ENCODE results near the gene IGSF9B.

Gene IGSF9B

GRCh38 chr11:133985981-133986944 is 29.5 kb upstream of the IGSF9B start:
- H3K4me3 ChIP-seq (ENCODE audit: low read depth in 1 of 2, low read length in 2 of 2) = no peak overlapping the region

DNA sequence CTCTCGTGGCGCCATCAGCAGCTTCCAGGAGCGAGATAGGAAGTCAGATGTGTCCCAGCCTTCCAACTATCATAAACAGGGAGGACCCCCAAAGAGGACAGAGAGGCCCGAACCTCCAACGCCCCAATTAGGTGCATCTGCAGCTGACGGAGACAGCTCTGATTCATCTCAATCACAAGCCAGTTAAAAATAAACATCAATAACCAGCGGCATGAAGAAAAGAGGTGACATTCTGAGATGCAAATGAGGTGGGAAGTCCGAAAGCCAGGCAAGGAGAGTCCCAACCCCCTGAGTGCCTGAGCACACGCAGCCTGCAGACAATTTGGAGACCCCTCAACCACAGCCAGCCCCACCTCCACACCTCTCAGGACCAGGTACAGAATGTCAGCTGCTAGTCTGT is 28.1 kb upstream of the IGSF9B start:
- Histone ChIP-seq H3K27ac (ENCODE audit: low read depth, low read length) (no peak overlapping the region), H3K27me3 (ENCODE audit: control insufficient read depth in 1 of 2, insufficient read depth in 2 of 2, low read length in 2 of 2) (peaks cover 0 to 2% of the 10 kb centered on the region in 2 donors)

More at GRCh38 chr11:133985981-133986944, 29.5 kb upstream of the IGSF9B start:
- Histone ChIP-seq H3K27ac (ENCODE audit: low read depth, low read length) (no peak overlapping the region), H3K9ac (ENCODE audit: low read depth in 1 of 2, low read length in 2 of 2) (no peak overlapping the region), H3K9me3 (ENCODE audit: control insufficient read depth in 1 of 2, low read length in 2 of 2) (no peaks in the 10 kb centered on the region), H3K27me3 (ENCODE audit: control insufficient read depth in 1 of 2, insufficient read depth in 2 of 2, low read length in 2 of 2) (peaks cover 0 to 3% of the 10 kb centered on the region in 2 donors), H3K4me1 (ENCODE audit: control insufficient read depth in 1 of 2, insufficient read depth in 2 of 2, low read length in 2 of 2) (no peaks in the 10 kb centered on the region), H3K36me3 (ENCODE audit: control insufficient read depth in 1 of 2, insufficient read depth in 2 of 2, low read length in 2 of 2) (no peaks in the 10 kb centered on the region)

DNA sequence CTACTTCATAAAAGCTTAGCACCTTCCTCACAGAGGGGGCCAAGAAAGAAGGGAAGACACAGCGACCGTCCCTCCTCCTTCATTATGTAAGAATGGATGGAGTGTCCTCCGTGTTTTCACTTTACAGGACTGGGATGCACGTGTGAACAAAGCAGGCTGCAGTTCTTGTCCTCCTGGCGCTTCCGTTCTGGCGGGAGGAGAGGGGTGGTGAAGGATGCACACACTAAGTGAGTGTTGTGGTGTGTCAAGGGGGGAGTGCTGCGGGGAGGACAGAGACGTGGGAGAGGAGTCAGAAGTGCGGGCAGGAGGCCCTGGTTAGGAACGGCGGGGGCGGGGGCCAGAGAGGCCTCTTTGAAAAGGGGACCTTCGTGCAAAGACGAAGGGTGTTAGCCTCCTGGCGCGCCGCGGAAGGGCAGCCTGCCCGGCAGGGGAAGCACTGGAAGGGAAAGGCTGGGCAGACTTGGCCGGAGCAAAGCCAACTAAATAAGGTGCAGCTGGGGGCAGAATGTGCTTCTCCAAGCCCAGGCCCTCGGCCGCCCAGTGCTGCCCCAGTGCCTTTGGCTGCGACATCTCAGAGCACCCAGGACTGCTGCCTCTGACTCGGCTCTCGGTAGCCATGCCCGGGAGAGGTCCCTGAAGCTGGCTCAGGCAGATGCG is 27.0 kb upstream of the IGSF9B start:
- Histone ChIP-seq H3K36me3 (ENCODE audit: control insufficient read depth in 1 of 2, insufficient read depth in 2 of 2, low read length in 2 of 2) (no peaks in the 10 kb centered on the region), H3K27me3 (ENCODE audit: control insufficient read depth in 1 of 2, insufficient read depth in 2 of 2, low read length in 2 of 2) (no peaks in the 10 kb centered on the region), H3K4me1 (ENCODE audit: control insufficient read depth in 1 of 2, insufficient read depth in 2 of 2, low read length in 2 of 2) (no peaks in the 10 kb centered on the region), H3K27ac (ENCODE audit: low read depth, low read length) (no peak overlapping the region), H3K9me3 (ENCODE audit: control insufficient read depth in 1 of 2, low read length in 2 of 2) (no peaks in the 10 kb centered on the region), H3K4me3 (ENCODE audit: low read depth in 1 of 2, low read length in 2 of 2) (no peak overlapping the region), H3K9ac (ENCODE audit: low read depth in 1 of 2, low read length in 2 of 2) (no peak overlapping the region)

More for the DNA sequence above, 28.1 kb upstream of the IGSF9B start:
- H3K9me3 ChIP-seq (ENCODE audit: control insufficient read depth in 1 of 2, low read length in 2 of 2) = no peaks in the 10 kb centered on the region
- H3K36me3 ChIP-seq (ENCODE audit: control insufficient read depth in 1 of 2, insufficient read depth in 2 of 2, low read length in 2 of 2) = no peaks in the 10 kb centered on the region
- H3K4me1 ChIP-seq (ENCODE audit: control insufficient read depth in 1 of 2, insufficient read depth in 2 of 2, low read length in 2 of 2) = no peaks in the 10 kb centered on the region
- H3K4me3 ChIP-seq (ENCODE audit: low read depth in 1 of 2, low read length in 2 of 2) = no peak overlapping the region
- no peak overlapping the region for H3K9ac ChIP-seq (ENCODE audit: low read depth in 1 of 2, low read length in 2 of 2)

- H3K9ac ChIP-seq (ENCODE audit: low read depth in 1 of 2, low read length in 2 of 2) = no peak overlapping the region
- H3K9me3 ChIP-seq (ENCODE audit: control insufficient read depth in 1 of 2, low read length in 2 of 2) = no peaks in the 10 kb centered on the region
- no peaks in the 10 kb centered on the region for H3K4me1 ChIP-seq (ENCODE audit: control insufficient read depth in 1 of 2, insufficient read depth in 2 of 2, low read length in 2 of 2)
- H3K27ac ChIP-seq (ENCODE audit: low read depth, low read length) = no peak overlapping the region
- H3K4me3 ChIP-seq (ENCODE audit: low read depth in 1 of 2, low read length in 2 of 2) = no peak overlapping the region
- no peaks in the 10 kb centered on the region for H3K36me3 ChIP-seq (ENCODE audit: control insufficient read depth in 1 of 2, insufficient read depth in 2 of 2, low read length in 2 of 2)
- no peaks in the 10 kb centered on the region for H3K27me3 ChIP-seq (ENCODE audit: control insufficient read depth in 1 of 2, insufficient read depth in 2 of 2, low read length in 2 of 2)
These were observed 26.1 kb upstream of the IGSF9B start for GRCh38 chr11:133982876-133983275.

DNA sequence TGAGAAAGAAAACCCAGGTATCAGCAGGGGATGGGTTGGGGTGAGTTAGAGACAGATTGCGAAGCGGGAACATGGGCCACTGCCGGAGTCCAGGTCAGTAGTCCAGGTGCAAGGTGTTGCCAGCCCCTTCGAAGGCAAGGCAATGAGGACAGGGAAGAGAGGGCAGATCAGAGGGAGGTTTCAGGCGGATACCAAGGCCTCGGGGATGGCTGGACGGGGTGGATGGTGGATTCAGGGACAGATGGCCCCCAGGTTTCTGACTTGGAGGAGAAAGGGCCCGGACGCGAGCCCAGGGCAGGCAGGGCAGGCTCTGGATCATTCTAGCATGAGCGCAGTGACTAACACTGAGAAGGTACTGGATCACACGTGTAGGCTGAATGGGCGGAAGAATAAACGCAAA is 25.4 kb upstream of the IGSF9B start:
- H3K9ac ChIP-seq (ENCODE audit: low read depth in 1 of 2, low read length in 2 of 2) = no peak overlapping the region
- no peaks in the 10 kb centered on the region for H3K36me3 ChIP-seq (ENCODE audit: control insufficient read depth in 1 of 2, insufficient read depth in 2 of 2, low read length in 2 of 2)
- H3K27ac ChIP-seq (ENCODE audit: low read depth, low read length) = no peak overlapping the region
- no peak overlapping the region for H3K4me3 ChIP-seq (ENCODE audit: low read depth in 1 of 2, low read length in 2 of 2)
- no peaks in the 10 kb centered on the region for H3K4me1 ChIP-seq (ENCODE audit: control insufficient read depth in 1 of 2, insufficient read depth in 2 of 2, low read length in 2 of 2)
- no peaks in the 10 kb centered on the region for H3K9me3 ChIP-seq (ENCODE audit: control insufficient read depth in 1 of 2, low read length in 2 of 2)
- H3K27me3 ChIP-seq (ENCODE audit: control insufficient read depth in 1 of 2, insufficient read depth in 2 of 2, low read length in 2 of 2) = no peaks in the 10 kb centered on the region

DNA sequence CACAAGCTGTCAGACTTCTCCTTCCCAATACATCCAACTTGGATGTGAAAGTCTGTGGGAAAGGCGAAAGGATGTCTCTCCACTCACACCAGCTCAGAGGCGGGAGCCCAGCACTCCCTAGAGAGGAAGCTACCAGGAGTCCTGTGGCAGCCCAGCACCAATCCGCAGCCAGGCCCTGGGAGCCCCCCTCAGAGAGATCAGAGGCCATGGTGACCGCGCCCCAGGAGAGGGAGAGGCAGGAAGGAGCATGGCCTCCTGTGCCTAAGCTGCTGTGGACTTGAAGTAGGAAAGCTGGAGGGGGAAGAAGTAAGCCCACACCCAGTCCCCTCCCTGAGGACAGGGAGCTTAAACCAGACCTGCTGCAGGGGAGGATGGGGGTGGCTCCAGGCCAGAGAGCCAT is 24.4 kb upstream of the IGSF9B start:
- Histone ChIP-seq H3K9me3 (ENCODE audit: control insufficient read depth in 1 of 2, low read length in 2 of 2) (no peaks in the 10 kb centered on the region), H3K9ac (ENCODE audit: low read depth in 1 of 2, low read length in 2 of 2) (no peak overlapping the region), H3K36me3 (ENCODE audit: control insufficient read depth in 1 of 2, insufficient read depth in 2 of 2, low read length in 2 of 2) (no peaks in the 10 kb centered on the region), H3K4me3 (ENCODE audit: low read depth in 1 of 2, low read length in 2 of 2) (no peak overlapping the region), H3K27me3 (ENCODE audit: control insufficient read depth in 1 of 2, insufficient read depth in 2 of 2, low read length in 2 of 2) (peaks cover 5 to 6% of the 10 kb centered on the region in 2 donors), H3K27ac (ENCODE audit: low read depth, low read length) (no peak overlapping the region), H3K4me1 (ENCODE audit: control insufficient read depth in 1 of 2, insufficient read depth in 2 of 2, low read length in 2 of 2) (no peaks in the 10 kb centered on the region)

- Histone ChIP-seq H3K27me3 (ENCODE audit: control insufficient read depth in 1 of 2, insufficient read depth in 2 of 2, low read length in 2 of 2) (peaks cover 6 to 7% of the 10 kb centered on the region in 2 donors), H3K36me3 (ENCODE audit: control insufficient read depth in 1 of 2, insufficient read depth in 2 of 2, low read length in 2 of 2) (no peaks in the 10 kb centered on the region), H3K4me3 (ENCODE audit: low read depth in 1 of 2, low read length in 2 of 2) (no peak overlapping the region), H3K9me3 (ENCODE audit: control insufficient read depth in 1 of 2, low read length in 2 of 2) (no peaks in the 10 kb centered on the region), H3K4me1 (ENCODE audit: control insufficient read depth in 1 of 2, insufficient read depth in 2 of 2, low read length in 2 of 2) (no peaks in the 10 kb centered on the region), H3K9ac (ENCODE audit: low read depth in 1 of 2, low read length in 2 of 2) (no peak overlapping the region), H3K27ac (ENCODE audit: low read depth, low read length) (no peak overlapping the region)
These were observed 23.9 kb upstream of the IGSF9B start for GRCh38 chr11:133980665-133981064.

DNA sequence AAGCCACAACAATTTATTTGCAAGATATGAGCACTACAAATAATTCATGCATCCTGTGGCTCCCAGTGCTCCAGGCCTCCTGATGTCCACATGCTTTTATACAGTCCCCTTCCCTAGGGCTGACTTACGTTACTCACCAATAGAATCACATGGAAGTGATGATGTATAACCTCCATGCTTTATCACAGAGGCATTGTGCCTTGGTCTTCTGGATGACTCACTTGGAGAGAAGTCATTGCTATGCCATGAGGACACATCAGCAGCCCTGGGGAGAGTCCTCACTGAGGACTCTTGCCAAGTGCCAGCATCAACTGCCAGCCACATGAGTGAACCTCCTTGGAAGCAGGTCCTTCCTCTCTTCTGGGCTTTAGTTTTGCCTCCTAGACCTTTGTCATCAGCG is 22.0 kb upstream of the IGSF9B start:
- H3K9me3 ChIP-seq (ENCODE audit: control insufficient read depth in 1 of 2, low read length in 2 of 2) = no peaks in the 10 kb centered on the region
- no peak overlapping the region for H3K27ac ChIP-seq (ENCODE audit: low read depth, low read length)
- no peaks in the 10 kb centered on the region for H3K4me1 ChIP-seq (ENCODE audit: control insufficient read depth in 1 of 2, insufficient read depth in 2 of 2, low read length in 2 of 2)

DNA sequence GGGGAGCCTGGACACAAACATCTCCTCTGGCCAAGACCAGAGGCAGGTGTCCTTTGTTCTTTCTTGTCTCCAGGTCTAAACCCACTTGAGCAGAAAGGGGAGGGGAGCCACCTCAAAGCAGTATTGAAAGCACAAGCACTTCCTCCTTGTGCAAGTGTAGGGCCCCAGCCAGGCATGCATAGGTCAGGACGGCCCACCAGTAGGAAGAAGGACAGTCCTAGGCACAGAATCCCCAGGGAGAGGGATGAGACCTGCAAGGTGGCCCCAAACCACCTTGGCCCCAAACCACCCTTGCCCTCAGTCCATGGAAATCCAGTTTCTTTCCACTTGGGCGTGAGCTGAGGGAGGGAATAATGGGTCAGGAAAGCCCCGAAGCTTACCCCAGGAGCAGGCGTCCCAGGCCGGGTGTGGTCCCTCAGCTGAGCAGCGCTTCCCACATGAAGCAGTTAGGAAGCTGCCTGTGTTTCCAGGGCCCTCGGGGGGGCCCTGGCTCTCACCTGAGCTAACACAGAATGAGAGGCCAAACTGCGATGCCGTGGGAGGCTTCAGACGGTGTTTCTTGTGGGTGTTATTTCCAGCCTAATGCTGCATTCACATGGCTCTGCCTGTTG is 20.4 kb upstream of the IGSF9B start:
- Histone ChIP-seq H3K9ac (ENCODE audit: low read depth in 1 of 2, low read length in 2 of 2) (no peak overlapping the region), H3K27me3 (ENCODE audit: control insufficient read depth in 1 of 2, insufficient read depth in 2 of 2, low read length in 2 of 2) (peaks cover 6 to 7% of the 10 kb centered on the region in 2 donors), H3K27ac (ENCODE audit: low read depth, low read length) (no peak overlapping the region), H3K4me3 (ENCODE audit: low read depth in 1 of 2, low read length in 2 of 2) (no peak overlapping the region), H3K9me3 (ENCODE audit: control insufficient read depth in 1 of 2, low read length in 2 of 2) (no peaks in the 10 kb centered on the region), H3K4me1 (ENCODE audit: control insufficient read depth in 1 of 2, insufficient read depth in 2 of 2, low read length in 2 of 2) (no peaks in the 10 kb centered on the region), H3K36me3 (ENCODE audit: control insufficient read depth in 1 of 2, insufficient read depth in 2 of 2, low read length in 2 of 2) (no peaks in the 10 kb centered on the region)

More for the DNA sequence above, 22.0 kb upstream of the IGSF9B start:
- no peak overlapping the region for H3K4me3 ChIP-seq (ENCODE audit: low read depth in 1 of 2, low read length in 2 of 2)
- no peaks in the 10 kb centered on the region for H3K36me3 ChIP-seq (ENCODE audit: control insufficient read depth in 1 of 2, insufficient read depth in 2 of 2, low read length in 2 of 2)
- H3K27me3 ChIP-seq (ENCODE audit: control insufficient read depth in 1 of 2, insufficient read depth in 2 of 2, low read length in 2 of 2) = peaks cover 6 to 7% of the 10 kb centered on the region in 2 donors
- no peak overlapping the region for H3K9ac ChIP-seq (ENCODE audit: low read depth in 1 of 2, low read length in 2 of 2)

GRCh38 chr11:133975488-133975849 is 18.7 kb upstream of the IGSF9B start:
- Histone ChIP-seq H3K27me3 (ENCODE audit: control insufficient read depth in 1 of 2, insufficient read depth in 2 of 2, low read length in 2 of 2) (peaks cover 6 to 7% of the 10 kb centered on the region in 2 donors), H3K27ac (ENCODE audit: low read depth, low read length) (no peak overlapping the region), H3K9ac (ENCODE audit: low read depth in 1 of 2, low read length in 2 of 2) (no peak overlapping the region), H3K4me1 (ENCODE audit: control insufficient read depth in 1 of 2, insufficient read depth in 2 of 2, low read length in 2 of 2) (no peaks in the 10 kb centered on the region), H3K4me3 (ENCODE audit: low read depth in 1 of 2, low read length in 2 of 2) (no peak overlapping the region), H3K9me3 (ENCODE audit: control insufficient read depth in 1 of 2, low read length in 2 of 2) (no peaks in the 10 kb centered on the region), H3K36me3 (ENCODE audit: control insufficient read depth in 1 of 2, insufficient read depth in 2 of 2, low read length in 2 of 2) (no peaks in the 10 kb centered on the region)
